A549 treated with dexamethasone at 1 μM for 4 hours (cell line): Measurements from ENCODE around the gene FOXP2. TPM values are rescaled to one million over a fixed set of nuclear protein-coding genes. Genes with fewer than 3 reads are reported as not detected.

Source experiments
- total RNA-seq: library from RNA; stranded (reverse); fragments of 200-300 nt; extraction: Qiagen RNA extraction; gene quantifications from 5 replicates; pipeline ENCODE4 v1.2.3, GENCODE V29; 2022

Gene FOXP2
- not detected in 5 replicates for total RNA-seq

DNA sequence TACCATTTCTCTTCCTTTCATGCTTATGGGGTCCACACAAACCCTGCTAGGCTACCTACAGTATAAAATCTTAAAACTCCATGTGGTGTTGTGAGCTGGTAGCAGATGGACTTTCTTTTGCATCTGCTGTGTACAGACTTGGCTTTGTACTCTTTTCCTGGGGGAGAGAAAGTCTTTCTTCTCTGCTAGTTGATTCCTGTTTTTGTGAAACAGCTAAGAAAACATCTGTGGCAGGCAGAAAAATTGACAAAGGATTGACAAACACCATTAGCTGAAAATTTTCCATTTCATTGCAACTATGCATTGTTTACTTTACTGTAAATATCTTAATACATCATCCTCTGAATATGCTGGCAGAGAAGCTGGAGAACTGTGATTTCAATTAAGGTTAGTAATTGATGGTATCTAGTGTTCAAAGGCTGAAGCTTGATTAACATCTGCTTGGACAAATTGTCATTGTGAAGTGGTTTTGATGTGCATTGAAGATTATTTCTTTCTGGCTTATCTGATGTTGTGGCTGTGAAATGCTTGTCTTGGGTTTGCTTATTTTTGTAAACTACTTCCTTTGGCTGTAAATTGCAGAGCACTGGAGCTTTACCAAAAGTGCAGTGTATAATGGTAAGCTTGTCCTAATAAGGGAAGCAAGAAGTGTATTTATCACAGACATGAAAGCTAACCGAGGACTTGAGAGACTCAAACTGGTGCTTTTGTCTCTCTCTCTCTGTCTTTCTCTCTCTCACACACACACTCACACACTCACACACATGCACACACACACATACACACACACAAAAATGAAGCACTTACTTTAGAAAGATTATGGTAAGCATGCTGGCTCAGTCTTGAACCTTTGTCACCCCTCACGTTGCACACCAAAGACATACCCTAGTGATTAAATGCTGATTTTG lies at the start of gene FOXP2:
TSS of gene FOXP2 (plus strand) at position 660 of the 908 bp plus-strand sequence. CDS start 11,697 bp downstream, outside the sequence.

